Measurements from ENCODE around the gene CHD2.

The CHD2 gene

GRCh38 chr15:92884436-92885223, 15.5 kb upstream of the CHD2 start:
- TF ChIP-seq, protein P1, sequence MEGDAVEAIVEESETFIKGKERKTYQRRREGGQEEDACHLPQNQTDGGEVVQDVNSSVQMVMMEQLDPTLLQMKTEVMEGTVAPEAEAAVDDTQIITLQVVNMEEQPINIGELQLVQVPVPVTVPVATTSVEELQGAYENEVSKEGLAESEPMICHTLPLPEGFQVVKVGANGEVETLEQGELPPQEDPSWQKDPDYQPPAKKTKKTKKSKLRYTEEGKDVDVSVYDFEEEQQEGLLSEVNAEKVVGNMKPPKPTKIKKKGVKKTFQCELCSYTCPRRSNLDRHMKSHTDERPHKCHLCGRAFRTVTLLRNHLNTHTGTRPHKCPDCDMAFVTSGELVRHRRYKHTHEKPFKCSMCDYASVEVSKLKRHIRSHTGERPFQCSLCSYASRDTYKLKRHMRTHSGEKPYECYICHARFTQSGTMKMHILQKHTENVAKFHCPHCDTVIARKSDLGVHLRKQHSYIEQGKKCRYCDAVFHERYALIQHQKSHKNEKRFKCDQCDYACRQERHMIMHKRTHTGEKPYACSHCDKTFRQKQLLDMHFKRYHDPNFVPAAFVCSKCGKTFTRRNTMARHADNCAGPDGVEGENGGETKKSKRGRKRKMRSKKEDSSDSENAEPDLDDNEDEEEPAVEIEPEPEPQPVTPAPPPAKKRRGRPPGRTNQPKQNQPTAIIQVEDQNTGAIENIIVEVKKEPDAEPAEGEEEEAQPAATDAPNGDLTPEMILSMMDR (conservative IDR thresholded peaks at IDR 0.05; ENCODE audit: low read depth): no peak
- ChIA-PET POLR2A (ENCODE audit: low non-redundant PET) (interaction anchor here (1.0 kb wide), 1 partner anchor 53 kb away, joined by 5 read pairs; no protein-coding TSS in a partner anchor), CTCF (interaction anchor here (0.5 to 2.7 kb wide), 2 partner anchors 14 to 81 kb away, joined by 3 to 8 read pairs; no protein-coding TSS in a partner anchor)
- H3K27ac ChIP-seq: no peak overlapping the region
- DNase-seq (ENCODE audit: low spot score): no peak

DNA sequence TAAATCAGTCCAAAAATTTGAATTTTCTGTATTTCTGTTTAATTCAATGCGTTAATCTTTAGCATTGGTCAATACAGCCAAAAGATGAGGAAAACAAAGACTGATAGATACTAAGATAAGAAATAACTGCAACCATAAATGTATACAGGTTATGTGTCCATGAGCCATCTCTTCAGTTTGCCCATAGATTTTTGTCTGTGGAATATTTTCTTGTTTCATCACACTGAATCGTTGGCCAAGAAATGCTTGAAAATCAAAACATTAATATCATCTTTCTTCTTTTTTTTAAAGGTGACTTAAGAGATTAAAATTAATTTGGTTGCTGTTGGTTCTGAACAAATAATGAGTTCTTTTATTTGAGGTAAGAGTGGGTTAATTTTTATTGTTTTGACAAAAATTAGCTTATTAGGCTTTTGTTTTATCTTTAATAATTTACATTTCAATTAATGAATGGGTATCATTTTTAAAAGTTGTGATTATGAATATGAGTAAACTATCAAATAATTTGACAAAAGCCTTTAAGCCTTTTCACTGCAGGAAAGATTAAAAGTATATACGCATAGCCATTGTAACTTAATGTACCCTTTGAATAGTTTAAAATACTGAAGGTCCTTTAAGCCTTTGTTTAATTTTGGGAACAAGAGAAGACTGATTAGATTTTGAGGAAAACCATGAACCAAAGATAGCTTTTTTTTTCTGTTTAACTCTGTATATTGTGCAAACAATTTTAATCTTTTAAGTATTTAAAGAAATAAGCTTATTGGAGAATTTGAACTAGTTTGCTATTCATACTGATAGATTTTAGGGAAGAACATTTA, 14.7 kb upstream of the CHD2 start:
- TF ChIP-seq, protein P1 (conservative IDR thresholded peaks at IDR 0.05; ENCODE audit: low read depth): no peak
- ChIA-PET CTCF (interaction anchor here (0.5 kb wide), 1 partner anchor 15 kb away, joined by 3 read pairs; no protein-coding TSS in a partner anchor), POLR2A (ENCODE audit: low non-redundant PET) (interaction anchor here (0.9 to 1.0 kb wide), 2 partner anchors 54 to 78 kb away, joined by 3 to 5 read pairs; no protein-coding TSS in a partner anchor)
- DNase-seq (ENCODE audit: low spot score): no peak
- no peak overlapping the region for H3K27ac ChIP-seq

DNA sequence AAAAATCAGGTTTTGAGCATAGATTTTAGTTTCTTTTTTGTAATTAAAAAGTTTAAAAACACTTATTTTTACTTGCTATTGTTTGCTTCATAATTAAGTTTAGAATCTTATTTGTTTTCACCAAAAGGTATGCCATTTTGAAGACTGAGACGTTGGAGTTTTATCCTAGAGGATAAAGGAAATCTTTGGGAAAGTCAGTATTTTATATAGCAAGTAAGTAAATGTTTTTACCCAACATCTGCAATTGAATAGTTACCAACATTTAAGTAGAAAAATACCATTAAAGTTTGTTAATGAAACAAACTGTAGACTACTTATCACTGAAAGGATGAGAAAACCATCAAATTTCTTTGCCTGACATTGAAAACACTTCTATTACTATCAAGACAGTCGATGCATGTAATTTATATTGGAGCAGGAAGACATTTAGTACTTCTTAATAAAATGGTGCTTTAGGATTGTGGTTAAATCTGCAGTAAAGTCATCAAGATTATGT, 14.0 kb upstream of the CHD2 start:
- POLR2A ChIA-PET (ENCODE audit: low non-redundant PET): interaction anchor here (0.9 kb wide), 1 partner anchor 78 kb away, joined by 3 read pairs; no protein-coding TSS in a partner anchor
- no peak overlapping the region for H3K27ac ChIP-seq
- DNase-seq (ENCODE audit: low spot score): no peak
- CTCF ChIA-PET: no interaction called here
- TF ChIP-seq, protein P1 (conservative IDR thresholded peaks at IDR 0.05; ENCODE audit: low read depth): no peak

DNA sequence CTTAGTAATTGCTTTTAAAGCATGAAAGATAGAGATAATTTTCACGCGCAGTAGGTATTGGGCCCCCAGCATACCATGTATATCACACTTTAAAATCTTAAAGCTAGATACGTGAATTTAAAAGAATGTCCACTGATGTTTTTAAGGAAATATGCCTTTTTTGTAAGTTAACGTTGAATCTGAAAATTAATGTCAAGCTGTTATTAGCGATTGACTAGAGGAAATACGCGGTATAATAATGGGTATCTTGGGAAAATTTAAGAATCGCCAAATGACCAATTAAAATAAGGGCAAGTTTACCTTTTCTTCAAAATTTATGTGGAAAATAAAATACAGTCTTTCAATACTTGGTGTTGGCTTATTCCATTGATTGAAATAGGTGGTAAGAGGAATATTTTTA, 13.3 kb upstream of the CHD2 start:
- no peak overlapping the region for H3K27ac ChIP-seq
- DNase-seq (ENCODE audit: low spot score): no peak
- CTCF ChIA-PET: interaction anchor here (0.5 kb wide), 1 partner anchor 122 kb away, joined by 3 read pairs; no protein-coding TSS in a partner anchor
- TF ChIP-seq, protein P1 (conservative IDR thresholded peaks at IDR 0.05; ENCODE audit: low read depth): no peak
- POLR2A ChIA-PET (ENCODE audit: low non-redundant PET): no interaction called here

- no peak overlapping the region for H3K27ac ChIP-seq
- TF ChIP-seq, protein P1 (conservative IDR thresholded peaks at IDR 0.05; ENCODE audit: low read depth): no peak
- ChIA-PET CTCF (no interaction called here), POLR2A (ENCODE audit: low non-redundant PET) (no interaction called here)
- no peak for DNase-seq (ENCODE audit: low spot score)
Measured at GRCh38 chr15:92887869-92888268, 12.3 kb upstream of the CHD2 start.

Data from RWPE1 (cell line).